Measurements from ENCODE around the gene ACP5.
"Not testable (repeated sequence)": the region's sequence is repeated elsewhere in the genome, so short reads cannot be mapped to it uniquely, and the experiment has no call there.

ACP5 gene

GRCh38 chr19:11580116-11580515, 2.7 kb upstream of the ACP5 start:
- in situ Hi-C loops (cut with MboI; ENCODE audit: low sequenced_read_pairs), result no loop called here

GRCh38 chr19:11578258-11579142, 1.1 kb upstream of the ACP5 start:
- in situ Hi-C loops (cut with MboI; ENCODE audit: low sequenced_read_pairs), result no loop called here

- in situ Hi-C loops (cut with MboI; ENCODE audit: low sequenced_read_pairs), result no loop called here
These were observed 1.2 kb downstream of the ACP5 start for GRCh38 chr19:11576227-11576626.

- in situ Hi-C loops (cut with MboI; ENCODE audit: low sequenced_read_pairs), result no loop called here
These were observed 2.8 kb downstream of the ACP5 start for GRCh38 chr19:11574689-11575088.

GRCh38 chr19:11573763-11574162, 3.7 kb downstream of the ACP5 start:
- in situ Hi-C loops (cut with MboI; ENCODE audit: low sequenced_read_pairs), result not testable (repeated sequence)

GRCh38 chr19:11573354-11573753, 4.1 kb downstream of the ACP5 start:
- in situ Hi-C loops (cut with MboI; ENCODE audit: low sequenced_read_pairs), result not testable (repeated sequence)

GRCh38 chr19:11570039-11570462, 7.4 kb downstream of the ACP5 start:
- in situ Hi-C loops (cut with MboI; ENCODE audit: low sequenced_read_pairs), result no loop called here

GRCh38 chr19:11566164-11566563, 11.3 kb downstream of the ACP5 start:
- in situ Hi-C loops (cut with MboI; ENCODE audit: low sequenced_read_pairs), result no loop called here

GRCh38 chr19:11565649-11565980, 11.8 kb downstream of the ACP5 start:
- in situ Hi-C loops (cut with MboI; ENCODE audit: low sequenced_read_pairs), result not testable (repeated sequence)

GRCh38 chr19:11564082-11564807, 13.2 kb downstream of the ACP5 start:
- in situ Hi-C loops (cut with MboI; ENCODE audit: low sequenced_read_pairs), result not testable (repeated sequence)

- in situ Hi-C loops (cut with MboI; ENCODE audit: low sequenced_read_pairs), result no loop called here
These were observed 13.9 kb downstream of the ACP5 start for GRCh38 chr19:11563532-11563931.

GRCh38 chr19:11560404-11561051, 16.9 kb downstream of the ACP5 start:
- in situ Hi-C loops (cut with MboI; ENCODE audit: low sequenced_read_pairs), result no loop called here

- in situ Hi-C loops (cut with MboI; ENCODE audit: low sequenced_read_pairs), result no loop called here
These were observed 18.3 kb downstream of the ACP5 start, which contains the start of gene ELOF1 for GRCh38 chr19:11558881-11559828. TSS of gene ELOF1 (minus strand) at chr19:11559230. CDS start at chr19:11554347, 4,883 bp downstream.

GRCh38 chr19:11556634-11557420, 20.6 kb downstream of the ACP5 start:
- in situ Hi-C loops (cut with MboI; ENCODE audit: low sequenced_read_pairs), result no loop called here

GRCh38 chr19:11555246-11555645, 22.2 kb downstream of the ACP5 start:
- in situ Hi-C loops (cut with MboI; ENCODE audit: low sequenced_read_pairs), result no loop called here

GRCh38 chr19:11554160-11554559, 23.3 kb downstream of the ACP5 start:
- in situ Hi-C loops (cut with MboI; ENCODE audit: low sequenced_read_pairs), result no loop called here

- in situ Hi-C loops (cut with MboI; ENCODE audit: low sequenced_read_pairs), result no loop called here
These were observed 24.6 kb downstream of the ACP5 start for GRCh38 chr19:11552666-11553372.

- in situ Hi-C loops (cut with MboI; ENCODE audit: low sequenced_read_pairs), result no loop called here
These were observed 25.7 kb downstream of the ACP5 start for GRCh38 chr19:11551603-11552235.

- in situ Hi-C loops (cut with MboI; ENCODE audit: low sequenced_read_pairs), result no loop called here
These were observed 27.2 kb downstream of the ACP5 start for GRCh38 chr19:11550265-11550664.
